ENCODE measurements around the gene GJB5.

GJB5 gene

DNA sequence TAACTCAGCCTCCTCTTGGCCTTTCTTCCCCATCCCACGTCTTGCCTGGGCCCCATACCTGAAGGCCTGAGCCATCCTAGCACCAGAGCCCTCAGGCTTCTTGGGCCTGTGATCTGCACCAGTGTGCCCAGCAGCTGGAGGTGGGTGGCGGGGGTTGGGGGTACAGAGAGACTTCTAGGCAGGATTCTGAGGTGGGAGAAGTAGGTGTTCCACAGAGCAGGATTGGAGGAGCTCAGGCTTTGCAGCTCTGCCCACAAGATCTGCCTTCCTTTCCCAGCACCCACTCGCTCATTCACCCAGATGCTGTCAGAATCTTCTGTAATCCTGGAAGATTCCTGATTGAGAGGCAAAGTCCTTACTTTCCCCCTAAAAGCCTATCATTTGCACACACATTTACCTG is 10.0 kb upstream of the GJB5 start:
- in situ Hi-C loops (cut with HindIII; ENCODE audit: low sequenced_read_pairs) = no loop called here

DNA sequence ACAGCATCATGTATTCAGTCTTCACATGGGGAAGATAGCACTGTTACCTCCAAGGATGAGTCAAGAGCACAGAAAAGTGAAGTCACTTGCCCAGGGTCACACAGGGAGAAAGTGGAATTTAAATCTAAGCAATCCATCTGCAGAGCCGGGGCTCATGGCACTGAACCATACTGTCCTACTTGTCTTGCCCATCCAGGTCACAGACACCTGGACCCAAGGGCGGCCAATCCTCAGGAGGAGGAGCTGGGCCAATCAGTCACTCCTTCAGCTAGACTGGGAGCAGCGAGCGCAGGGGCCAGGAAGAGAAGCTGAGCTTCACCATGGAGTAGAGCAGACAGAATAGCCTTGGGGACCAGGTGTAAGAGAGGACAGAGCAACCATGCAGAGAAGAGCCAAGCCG is 9.2 kb upstream of the GJB5 start:
- in situ Hi-C loops (cut with HindIII; ENCODE audit: low sequenced_read_pairs) = no loop called here

DNA sequence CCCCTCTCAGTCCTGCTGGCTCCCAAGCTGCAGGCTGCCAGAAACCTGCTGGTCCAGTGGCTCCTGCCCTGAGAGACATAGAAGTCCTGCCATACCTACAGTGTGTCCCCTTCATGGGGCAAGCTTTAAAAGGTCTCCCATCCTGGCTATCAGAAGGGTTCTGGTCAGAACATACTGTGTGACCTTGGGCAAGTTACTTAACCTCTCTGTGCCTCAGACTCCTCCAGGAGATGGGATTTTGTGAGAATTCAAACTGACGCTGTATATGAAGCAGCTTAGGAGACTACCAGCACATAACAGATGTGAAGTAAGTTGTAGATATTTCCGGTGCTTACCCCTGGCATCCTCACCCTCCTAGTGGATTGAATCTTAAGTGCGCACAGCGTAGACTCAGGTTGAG is 8.7 kb upstream of the GJB5 start:
- in situ Hi-C loops (cut with HindIII; ENCODE audit: low sequenced_read_pairs) = no loop called here

DNA sequence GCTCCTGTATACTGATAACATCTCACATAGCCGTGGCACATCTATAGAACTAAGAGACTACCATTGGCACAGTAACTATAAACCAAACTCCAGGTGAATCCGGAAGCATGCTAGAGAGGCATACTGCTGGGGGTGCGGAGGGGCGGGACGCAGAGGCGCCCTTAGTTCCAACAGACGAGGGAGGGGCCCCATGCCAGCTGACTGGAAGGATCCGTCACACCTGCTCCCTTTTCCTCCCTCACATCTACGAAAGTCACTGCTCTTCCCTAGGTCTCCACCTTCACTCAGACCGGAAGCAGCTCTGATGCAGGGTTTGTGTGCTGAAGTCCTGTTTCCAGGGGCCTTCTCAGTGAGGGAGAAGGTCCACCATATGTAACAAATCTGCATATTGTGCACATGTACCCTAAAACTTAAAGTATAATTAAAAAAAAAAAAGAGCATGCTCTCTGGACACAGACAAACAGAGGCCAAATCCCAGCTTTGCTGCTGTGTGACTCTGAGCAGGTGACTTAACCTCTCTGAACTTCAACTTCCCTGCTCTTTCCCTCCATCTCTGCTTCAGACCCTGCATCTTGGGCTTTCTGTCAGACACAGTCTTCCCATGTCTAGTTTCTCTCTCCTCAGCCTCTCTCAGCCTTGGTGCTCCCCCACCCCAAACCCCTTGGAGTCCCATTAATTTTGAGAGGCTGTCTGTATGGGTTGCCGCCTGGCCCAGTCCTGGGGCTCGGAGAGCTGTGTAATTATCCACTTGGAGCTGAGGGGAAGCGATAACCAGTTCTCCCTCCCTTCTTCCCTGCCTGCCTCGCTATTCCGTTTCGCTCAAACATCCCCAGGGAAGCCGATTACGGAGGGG is 7.8 kb upstream of the GJB5 start:
- in situ Hi-C loops (cut with HindIII; ENCODE audit: low sequenced_read_pairs) = no loop called here

DNA sequence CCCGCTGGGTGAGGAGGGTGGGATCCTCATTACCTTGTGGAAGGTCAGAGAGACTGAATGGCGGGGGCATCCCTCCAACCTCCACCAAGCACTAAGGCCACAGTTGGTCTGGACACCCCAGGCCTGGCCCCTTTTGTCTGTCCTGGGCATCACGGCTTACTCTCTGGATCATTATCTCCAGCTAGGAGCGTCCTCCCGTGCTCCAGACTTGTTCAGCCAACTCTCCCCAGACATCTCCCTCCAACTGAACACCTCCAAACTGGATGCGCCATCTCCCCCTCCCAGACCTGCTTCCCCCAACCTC is 7.3 kb upstream of the GJB5 start:
- in situ Hi-C loops (cut with HindIII; ENCODE audit: low sequenced_read_pairs) = no loop called here

DNA sequence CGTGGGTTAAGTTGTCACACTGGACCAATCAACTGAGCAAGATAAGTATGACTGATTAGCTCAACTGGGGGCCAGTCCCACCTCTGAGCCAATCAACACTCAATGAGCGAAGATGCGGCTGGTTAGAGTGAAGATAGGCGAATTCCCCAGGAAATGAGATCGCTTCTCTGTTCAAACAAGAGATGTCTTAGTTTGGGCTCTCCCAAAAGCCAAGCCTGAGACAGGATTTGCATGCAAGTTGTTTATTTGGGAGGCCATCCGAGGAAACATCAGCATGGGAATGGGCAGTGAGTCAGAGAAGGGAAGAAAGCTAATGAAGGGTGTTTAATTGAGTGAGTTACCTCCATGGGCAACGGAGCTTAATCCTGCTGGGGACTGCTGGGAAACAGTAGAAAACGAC is 4.9 kb upstream of the GJB5 start:
- in situ Hi-C loops (cut with HindIII; ENCODE audit: low sequenced_read_pairs) = loop anchor here (5.0 kb wide), 1 partner anchor 127 kb away; no protein-coding TSS in a partner anchor

DNA sequence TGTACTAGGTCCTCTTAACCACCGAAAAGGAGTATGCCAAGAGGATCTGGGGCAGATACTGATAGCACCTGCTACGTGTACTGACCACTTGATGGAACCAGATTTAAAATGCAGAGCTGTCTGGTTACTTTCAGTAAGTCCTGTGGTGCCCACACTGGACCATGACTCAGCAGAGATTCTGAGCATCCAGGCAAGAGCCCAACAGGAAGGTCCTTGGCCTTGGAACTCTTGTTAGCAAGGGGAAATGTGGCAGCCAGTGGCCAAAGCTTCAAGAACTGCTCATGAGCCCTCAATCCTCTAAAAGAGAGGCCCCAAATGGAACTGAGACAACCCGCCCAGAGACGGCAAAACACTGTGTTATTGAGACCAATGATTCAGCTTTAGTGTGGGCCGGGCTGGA is 4.2 kb upstream of the GJB5 start:
- in situ Hi-C loops (cut with HindIII; ENCODE audit: low sequenced_read_pairs) = loop anchor here (5.0 kb wide), 1 partner anchor 127 kb away; no protein-coding TSS in a partner anchor

DNA sequence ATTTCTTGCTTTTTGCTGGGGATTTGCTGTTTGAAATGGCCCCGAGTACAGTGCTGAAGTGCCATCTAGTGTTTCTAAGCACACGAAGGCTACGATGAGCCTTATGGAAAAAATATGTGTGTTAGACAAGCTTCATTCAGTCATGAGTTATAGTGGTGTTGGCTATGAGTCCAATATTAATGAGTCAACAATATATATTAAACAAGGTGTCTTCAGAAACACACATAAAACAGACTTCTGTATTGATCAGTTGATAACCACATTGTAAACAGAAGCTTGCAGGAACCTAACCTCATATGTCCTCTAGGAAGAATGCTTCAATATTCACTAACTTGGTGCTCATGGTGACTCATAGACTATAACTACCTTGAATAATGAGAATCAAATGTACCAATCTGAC is 1.7 kb upstream of the GJB5 start:
- in situ Hi-C loops (cut with HindIII; ENCODE audit: low sequenced_read_pairs) = loop anchor here (5.0 kb wide), 1 partner anchor 124 kb away; no protein-coding TSS in a partner anchor

DNA sequence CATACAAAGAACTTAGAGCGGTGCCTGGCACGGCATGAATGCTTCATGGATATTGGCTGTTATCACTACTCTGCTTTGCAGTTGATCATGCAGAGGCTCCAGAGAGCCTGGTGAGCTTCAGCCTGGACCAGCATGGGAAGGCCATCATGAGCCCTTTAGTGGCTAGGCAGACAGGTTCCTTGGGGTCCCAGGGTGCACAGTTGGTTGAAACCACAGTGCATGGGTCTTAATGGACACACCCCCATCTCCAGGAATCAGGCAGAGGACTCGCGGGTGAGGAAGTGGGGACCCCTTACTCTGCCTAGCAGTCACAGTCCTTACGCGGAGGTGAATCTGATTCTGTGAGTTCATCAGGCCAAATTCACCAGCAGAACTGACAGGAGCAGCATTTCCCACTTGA is 1.1 kb downstream of the GJB5 start:
- in situ Hi-C loops (cut with HindIII; ENCODE audit: low sequenced_read_pairs) = no loop called here

DNA sequence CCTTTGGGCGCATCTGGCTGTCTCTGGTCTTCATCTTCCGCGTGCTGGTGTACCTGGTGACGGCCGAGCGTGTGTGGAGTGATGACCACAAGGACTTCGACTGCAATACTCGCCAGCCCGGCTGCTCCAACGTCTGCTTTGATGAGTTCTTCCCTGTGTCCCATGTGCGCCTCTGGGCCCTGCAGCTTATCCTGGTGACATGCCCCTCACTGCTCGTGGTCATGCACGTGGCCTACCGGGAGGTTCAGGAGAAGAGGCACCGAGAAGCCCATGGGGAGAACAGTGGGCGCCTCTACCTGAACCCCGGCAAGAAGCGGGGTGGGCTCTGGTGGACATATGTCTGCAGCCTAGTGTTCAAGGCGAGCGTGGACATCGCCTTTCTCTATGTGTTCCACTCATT is 2.5 kb downstream of the GJB5 start:
- in situ Hi-C loops (cut with HindIII; ENCODE audit: low sequenced_read_pairs) = no loop called here

DNA sequence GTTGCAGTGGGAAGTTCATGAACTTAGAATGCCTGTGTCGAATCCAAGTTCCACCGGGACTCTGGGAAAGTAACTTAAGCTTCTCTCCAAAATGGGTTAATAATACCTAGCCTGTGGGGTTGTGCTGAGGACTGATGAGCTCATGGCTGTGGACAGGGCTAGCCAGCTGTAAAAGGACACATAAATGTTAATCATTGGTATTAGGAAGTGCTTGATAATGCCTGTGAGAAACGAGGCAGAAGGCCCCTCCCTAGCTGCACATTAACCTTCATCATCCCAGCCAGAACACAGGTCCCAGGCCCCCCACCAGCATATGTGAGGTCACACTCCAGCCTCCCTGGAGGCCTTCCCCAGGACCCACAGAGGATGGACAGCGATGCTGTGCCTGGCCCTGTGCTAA is 3.9 kb downstream of the GJB5 start:
- in situ Hi-C loops (cut with HindIII; ENCODE audit: low sequenced_read_pairs) = no loop called here

DNA sequence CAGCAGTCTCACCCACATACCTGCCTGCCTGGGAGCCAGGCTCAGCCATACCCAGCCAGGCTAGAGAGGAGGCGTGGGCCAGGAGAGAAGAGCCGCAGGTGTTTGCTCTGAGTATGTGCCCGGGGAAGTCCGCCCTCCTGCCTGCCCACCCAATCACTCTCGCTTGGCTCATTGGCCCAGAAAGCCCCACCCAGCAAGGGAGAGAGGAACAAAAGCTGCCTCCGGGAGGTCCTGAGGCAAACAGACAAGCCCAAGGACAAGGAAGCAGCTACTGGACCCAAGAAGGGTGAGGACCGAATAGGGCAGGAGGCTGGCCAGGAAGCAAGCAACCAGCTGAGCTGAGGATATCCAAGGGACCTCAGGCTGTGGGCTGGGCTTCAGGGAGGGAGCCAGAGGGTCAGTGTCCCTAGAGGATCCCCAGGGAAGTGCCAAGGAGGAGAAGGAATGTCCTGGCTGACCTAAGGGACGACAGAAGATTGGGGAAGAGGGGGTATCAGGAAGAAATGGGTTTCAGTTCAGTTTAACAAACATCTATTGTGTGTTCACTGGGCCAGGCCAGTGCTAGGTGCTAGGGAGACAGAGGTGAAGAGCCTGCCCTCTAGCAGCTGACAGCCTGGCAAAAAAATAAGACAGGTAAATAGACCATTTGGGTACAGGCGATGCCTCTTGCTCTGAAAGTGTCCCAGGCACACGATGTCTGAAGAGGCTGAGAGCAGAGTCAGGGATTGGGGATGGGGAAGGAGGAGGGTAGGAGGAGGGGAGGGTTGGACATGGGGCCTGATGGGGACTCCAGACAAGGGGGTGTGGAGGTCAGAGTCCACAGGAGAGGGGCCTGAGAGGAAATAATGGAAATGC is 4.9 kb downstream of the GJB5 start, which contains the start of gene GJB4:
Gene GJB4, plus strand, starts transcription at position 238 of the 855 bp plus-strand sequence. CDS start 1,515 bp downstream, outside the sequence.
- in situ Hi-C loops (cut with HindIII; ENCODE audit: low sequenced_read_pairs) = no loop called here

DNA sequence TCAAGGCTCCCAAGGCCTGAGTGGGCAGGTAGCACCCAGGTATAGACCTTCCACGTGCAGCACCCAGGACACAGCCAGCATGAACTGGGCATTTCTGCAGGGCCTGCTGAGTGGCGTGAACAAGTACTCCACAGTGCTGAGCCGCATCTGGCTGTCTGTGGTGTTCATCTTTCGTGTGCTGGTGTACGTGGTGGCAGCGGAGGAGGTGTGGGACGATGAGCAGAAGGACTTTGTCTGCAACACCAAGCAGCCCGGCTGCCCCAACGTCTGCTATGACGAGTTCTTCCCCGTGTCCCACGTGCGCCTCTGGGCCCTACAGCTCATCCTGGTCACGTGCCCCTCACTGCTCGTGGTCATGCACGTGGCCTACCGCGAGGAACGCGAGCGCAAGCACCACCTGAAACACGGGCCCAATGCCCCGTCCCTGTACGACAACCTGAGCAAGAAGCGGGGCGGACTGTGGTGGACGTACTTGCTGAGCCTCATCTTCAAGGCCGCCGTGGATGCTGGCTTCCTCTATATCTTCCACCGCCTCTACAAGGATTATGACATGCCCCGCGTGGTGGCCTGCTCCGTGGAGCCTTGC is 6.4 kb downstream of the GJB5 start:
- in situ Hi-C loops (cut with HindIII; ENCODE audit: low sequenced_read_pairs) = no loop called here

DNA sequence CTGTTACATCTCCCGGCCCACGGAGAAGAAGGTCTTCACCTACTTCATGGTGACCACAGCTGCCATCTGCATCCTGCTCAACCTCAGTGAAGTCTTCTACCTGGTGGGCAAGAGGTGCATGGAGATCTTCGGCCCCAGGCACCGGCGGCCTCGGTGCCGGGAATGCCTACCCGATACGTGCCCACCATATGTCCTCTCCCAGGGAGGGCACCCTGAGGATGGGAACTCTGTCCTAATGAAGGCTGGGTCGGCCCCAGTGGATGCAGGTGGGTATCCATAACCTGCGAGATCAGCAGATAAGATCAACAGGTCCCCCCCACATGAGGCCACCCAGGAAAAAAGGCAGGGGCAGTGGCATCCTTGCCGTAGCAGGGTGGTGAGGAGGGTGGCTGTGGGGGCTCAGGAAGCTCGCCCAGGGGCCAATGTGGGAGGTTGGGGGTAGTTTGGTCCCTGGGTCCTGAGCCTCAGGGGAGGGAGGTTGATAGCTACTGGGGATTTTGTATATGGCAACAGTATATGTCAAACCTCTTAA is 7.0 kb downstream of the GJB5 start:
- in situ Hi-C loops (cut with HindIII; ENCODE audit: low sequenced_read_pairs) = no loop called here

DNA sequence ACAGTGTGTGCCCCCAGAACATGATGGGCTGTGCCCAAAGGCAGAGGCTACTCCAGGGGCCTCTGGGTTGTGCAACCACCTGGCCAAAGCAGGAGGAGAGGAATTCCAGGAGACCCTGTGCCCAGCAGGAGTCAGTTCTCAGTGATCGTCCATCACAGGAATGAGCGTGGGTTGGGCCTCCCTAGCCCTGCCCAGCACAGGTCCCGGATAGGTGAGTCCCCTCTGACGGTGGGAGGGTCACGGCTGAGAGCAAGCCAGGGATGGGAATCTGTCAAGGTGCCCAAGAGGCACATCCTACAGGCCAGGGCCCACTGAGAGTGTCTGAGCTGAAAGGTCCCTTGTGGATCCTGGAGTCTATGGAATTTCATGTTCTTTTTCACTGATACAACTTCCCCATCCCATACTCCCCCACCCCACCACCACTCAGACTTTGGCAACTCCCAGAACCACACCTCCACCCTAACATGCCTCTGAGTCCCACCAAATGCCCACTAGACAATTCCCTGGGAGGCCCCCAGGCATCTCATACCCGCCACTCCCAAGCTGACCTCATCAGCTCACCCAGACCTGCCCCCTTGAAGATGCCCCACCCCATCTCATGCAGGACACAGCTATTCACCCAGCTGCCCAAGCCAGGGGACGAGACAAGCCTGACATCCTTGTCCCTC is 7.8 kb downstream of the GJB5 start:
- in situ Hi-C loops (cut with HindIII; ENCODE audit: low sequenced_read_pairs) = no loop called here

DNA sequence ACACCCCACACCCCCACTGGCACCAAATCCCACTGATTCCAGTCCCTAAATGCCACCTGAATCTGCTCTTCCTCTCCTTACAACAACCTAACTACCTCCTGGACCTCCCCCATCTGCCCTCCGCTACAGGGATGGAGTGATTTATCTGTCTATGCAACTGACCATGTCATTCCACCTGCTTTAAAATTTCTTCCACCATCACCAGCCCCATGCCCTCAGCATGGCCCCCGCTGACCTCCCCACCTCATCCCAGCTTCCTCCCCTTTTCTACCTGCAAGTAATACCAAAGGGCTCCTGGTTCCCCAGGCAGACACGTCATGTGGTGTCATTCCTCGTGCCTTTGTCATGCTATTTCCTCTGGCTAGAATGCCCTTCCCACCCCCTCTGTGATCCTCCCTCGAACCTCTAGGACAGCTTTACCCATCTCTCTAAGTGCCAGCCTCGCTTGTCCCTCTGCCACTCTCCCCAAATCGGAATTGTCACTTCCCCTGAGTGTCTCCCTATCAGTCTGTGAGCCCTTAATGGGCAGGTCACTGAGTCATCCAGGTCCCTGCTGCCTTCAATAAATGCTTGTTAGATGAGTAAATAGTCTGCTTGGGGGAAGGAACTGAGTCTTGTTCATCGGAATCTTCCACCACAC is 8.4 kb downstream of the GJB5 start:
- in situ Hi-C loops (cut with HindIII; ENCODE audit: low sequenced_read_pairs) = no loop called here

DNA sequence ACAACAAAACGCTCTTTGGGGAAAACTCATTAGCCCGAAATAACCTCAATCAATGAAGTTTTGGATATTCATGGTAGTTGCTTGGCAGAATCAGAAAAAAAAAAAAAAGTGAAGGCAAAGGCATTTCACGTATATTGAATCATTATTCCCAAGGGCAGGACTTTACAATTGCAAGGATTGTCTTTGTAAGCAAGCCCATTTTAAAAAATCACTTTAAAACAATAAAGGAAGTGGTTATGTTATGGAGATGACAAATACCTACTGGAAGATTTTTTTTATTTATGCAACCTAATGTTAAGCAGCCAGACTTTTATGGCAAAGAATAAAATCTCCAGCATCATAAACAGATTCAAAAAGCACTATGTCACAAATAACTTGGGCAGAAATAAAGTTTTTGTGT is 14.0 kb downstream of the GJB5 start:
- in situ Hi-C loops (cut with HindIII; ENCODE audit: low sequenced_read_pairs) = no loop called here

DNA sequence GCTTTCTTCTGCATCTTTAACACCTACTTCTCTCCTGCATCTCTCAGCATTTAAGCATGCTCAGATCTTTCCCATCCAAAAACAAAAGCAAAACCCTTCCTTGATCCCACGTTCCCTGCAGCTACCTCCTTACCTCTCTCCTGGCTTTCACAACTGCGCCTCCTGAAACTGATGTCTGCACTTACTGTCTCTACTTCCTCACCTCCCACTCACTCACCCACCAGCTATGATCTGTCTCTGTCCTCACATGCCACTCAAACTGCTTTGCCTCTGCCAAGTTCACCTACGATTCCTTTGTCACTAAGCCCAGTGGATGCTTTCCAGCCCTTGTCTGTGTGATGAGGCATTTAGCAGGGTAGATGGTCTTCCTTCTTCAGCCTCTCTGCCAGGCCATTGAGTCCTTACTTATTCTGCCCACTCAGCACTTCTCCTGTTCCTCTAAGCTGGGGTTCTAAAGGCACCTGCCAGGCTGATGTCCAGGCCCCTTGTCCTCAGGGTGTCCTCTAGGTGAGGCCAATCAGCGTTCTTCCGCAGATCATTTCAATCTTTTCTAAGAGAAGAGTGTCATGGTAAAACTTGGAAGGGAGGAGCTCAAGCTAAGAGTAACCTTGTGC is 16.2 kb downstream of the GJB5 start:
- in situ Hi-C loops (cut with HindIII; ENCODE audit: low sequenced_read_pairs) = no loop called here

DNA sequence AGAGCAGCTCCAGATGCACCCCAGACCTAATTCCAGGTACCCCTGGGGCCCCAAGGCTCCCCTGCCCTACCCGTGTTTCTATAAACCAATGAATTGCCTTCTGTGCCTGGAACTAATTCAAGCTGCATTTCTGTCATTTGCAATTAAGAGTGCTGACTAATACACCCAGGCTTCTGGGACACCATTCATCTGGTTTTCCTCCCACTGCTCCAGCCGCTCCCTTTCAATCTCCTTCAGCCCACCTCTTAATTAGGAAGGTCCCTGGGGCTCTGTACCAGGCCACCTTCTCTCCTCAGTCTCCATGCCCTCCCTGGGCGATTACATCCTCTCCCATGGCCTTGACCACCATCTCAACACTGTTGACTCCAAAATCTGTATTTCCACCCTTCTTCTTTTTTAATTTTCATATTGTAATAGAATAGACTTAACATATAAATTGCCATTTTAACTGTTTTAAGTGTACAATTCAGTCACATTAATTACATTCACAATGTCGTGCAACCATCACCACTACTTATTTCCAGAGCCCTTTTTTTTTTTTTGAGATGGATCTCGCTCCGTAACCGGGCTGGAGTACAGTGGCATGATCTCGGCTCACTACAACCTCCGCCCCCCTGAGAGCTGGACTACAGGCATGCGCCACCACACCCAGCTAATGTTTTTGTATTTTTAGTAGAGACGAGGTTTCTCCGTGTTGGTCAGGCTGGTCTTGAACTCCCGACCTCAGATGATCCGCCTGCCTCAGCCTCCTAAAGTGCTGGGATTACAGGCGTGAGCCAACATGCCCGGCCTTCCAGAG is 16.9 kb downstream of the GJB5 start:
- in situ Hi-C loops (cut with HindIII; ENCODE audit: low sequenced_read_pairs) = no loop called here

Measured in endothelial cell of hepatic sinusoid (primary cell).